ENCODE measurements around the gene TTLL5. TPM values are rescaled to one million over a fixed set of nuclear protein-coding genes. Genes with fewer than 3 reads are reported as not detected.

The TTLL5 gene
- total RNA-seq, 1 experiment from 2014 or later: 35.7 TPM

GRCh38 chr14:75752907-75753594 lies 92.0 kb downstream of the TTLL5 start:
- Histone ChIP-seq H3K56ac (ENCODE audit: insufficient read length, low read depth, low read length) (no peak overlapping the region), H3T11ph (ENCODE audit: low read length) (no peak overlapping the region), H2BK20ac (ENCODE audit: low read depth, low read length, poor library complexity, severe bottlenecking) (no peak overlapping the region), H3K27ac (ENCODE audit: insufficient read length, low read depth, low read length) (no peak overlapping the region), H3K4ac (ENCODE audit: low read depth, low read length) (no peak overlapping the region), H3K4me2 (ENCODE audit: insufficient read depth, insufficient read length, low read length) (no peak overlapping the region), H4K8ac (replicated peaks; ENCODE audit: insufficient read length, low read depth, low read length) (no peak overlapping the region), H3K23ac (ENCODE audit: insufficient read length, low read depth, low read length) (no peak overlapping the region), H2BK120ac (ENCODE audit: low read depth, low read length, poor library complexity, severe bottlenecking) (no peak overlapping the region), H2BK5ac (ENCODE audit: insufficient read length, low read length) (no peak overlapping the region), H3K4me1 (ENCODE audit: insufficient read depth, low read length) (no peaks in the 10 kb centered on the region), H4K5ac (ENCODE audit: insufficient read length, low read depth, low read length) (no peak overlapping the region), H3K18ac (ENCODE audit: insufficient read length, low read depth, low read length) (no peak overlapping the region), H2BK15ac (ENCODE audit: low read depth, low read length) (no peak overlapping the region), H4K20me1 (ENCODE audit: control insufficient read depth, insufficient read depth, insufficient read length) (no peaks in the 10 kb centered on the region), H3K23me2 (ENCODE audit: insufficient read length, low read depth, low read length, poor library complexity, severe bottlenecking) (no peaks in the 10 kb centered on the region), H3K9me3 (ENCODE audit: control insufficient read depth, low read depth, low read length) (no peaks in the 10 kb centered on the region), H4K91ac (ENCODE audit: insufficient read length, low read depth, low read length) (no peak overlapping the region), H2AFZ (ENCODE audit: low read length) (no peak overlapping the region), H3K9ac (ENCODE audit: extremely low read depth, insufficient read length, low read length) (no peak overlapping the region), H2BK12ac (ENCODE audit: insufficient read length, low read depth, low read length) (no peak overlapping the region), H3K27me3 (ENCODE audit: insufficient read depth, low read length) (no peaks in the 10 kb centered on the region), H2AK5ac (ENCODE audit: insufficient read length, low read length) (no peak overlapping the region), H3K79me2 (ENCODE audit: insufficient read depth, low read length) (no peaks in the 10 kb centered on the region), H3K14ac (ENCODE audit: insufficient read depth, low read length) (no peak overlapping the region), H3K79me1 (ENCODE audit: insufficient read depth, low read depth, low read length, poor library complexity, severe bottlenecking) (no peaks in the 10 kb centered on the region)
- Mint-ChIP-seq H3K27ac (no peak overlapping the region), H3K27me3 (ENCODE audit: low read depth) (no peaks in the 10 kb centered on the region), H3K4me3 (no peak overlapping the region), H3K4me1 (no peaks in the 10 kb centered on the region), H3K36me3 (ENCODE audit: insufficient read depth in 1 of 3, low read depth in 3 of 3) (peaks cover 0 to 20% (median 16%) of the 10 kb centered on the region in 3 experiments; a peak in 5 of 7 replicates), H3K9me3 (no peaks in the 10 kb centered on the region)
- no peak for TF ChIP-seq CTCF (conservative IDR thresholded peaks at IDR 0.05)
- no peak for DNase-seq
- WGBS (ENCODE audit: extremely low coverage, insufficient read length, low lambda C conversion rate): no CpG with 5 or more reads among the region's 4 CpGs
